SK-N-SH (cell line): ENCODE measurements around the gene MLLT1. TPM values are rescaled to one million over a fixed set of nuclear protein-coding genes. Genes with fewer than 3 reads are reported as not detected.
A peak's percentile ranks its signal among the peaks of the same experiment; 100 is the strongest.

Source experiments
- CTCF ChIA-PET: fragments of 300-600, 350-600 bp; formaldehyde crosslinking; extraction: SDS; loops from one replicate; lab custom pipeline; 2021; lab: Yijun Ruan, JAX
- POLR2A ChIA-PET: fragments of 350-600 bp; sonication (Branson Sonifier 250); formaldehyde crosslinking; extraction: SDS; loops from one replicate; lab custom pipeline; 2020; ENCODE audit warnings: antibody characterized with exemption, inconsistent platforms; lab: Yijun Ruan, JAX
- DNase-seq: peaks from one replicate; pipeline ENCODE4 v3.0.0; 2012
- H2AFZ ChIP-seq: fragments of 200-600 bp; sonication (generic); 2 replicates; pipeline ENCODE4 v1.8.1; 2016; ENCODE audit warnings: antibody characterized with exemption, mild to moderate bottlenecking, low read depth
- H3F3A ChIP-seq: fragments of 200-600 bp; sonication (generic); replicated peaks from 2 replicates; pipeline ENCODE3; 2016; ENCODE audit warnings: antibody characterized with exemption, mild to moderate bottlenecking; ENCODE audit not compliant: insufficient read depth
- H3K27ac ChIP-seq, 2 experiments: fragments of 200-500 bp in 1 of 2; fragments of 200-600 bp in 1 of 2; sonication (Bioruptor generic) in 1 of 2; sonication (generic), shearing (Covaris generic) in 1 of 2; 2 replicates each; pipeline versions ENCODE4 v1.5.1 to v1.6.1; 2014 to 2016; ENCODE audit warnings: low read depth in 2 of 2, inconsistent platforms in 1 of 2, low read length in 1 of 2, mild to moderate bottlenecking in 1 of 2, mixed read lengths in 1 of 2
- H3K27me3 ChIP-seq: fragments of 200-600 bp; sonication (generic), shearing (Covaris generic); 2 replicates; pipeline ENCODE4 v1.6.1; 2016; ENCODE audit warnings: mixed run types; ENCODE audit not compliant: insufficient read depth
- H3K36me3 ChIP-seq, 2 experiments: fragments of 200-500 bp in 1 of 2; fragments of 200-600 bp in 1 of 2; sonication (Bioruptor generic) in 1 of 2; sonication (generic) in 1 of 2; replicated peaks in 1 of 2; 2 replicates each; pipeline versions ENCODE3 to v1.5.1; 2014 to 2016; ENCODE audit warnings: low read length in 1 of 2, mild to moderate bottlenecking in 1 of 2; ENCODE audit not compliant: insufficient read depth in 2 of 2, control insufficient read depth in 1 of 2
- H3K4me1 ChIP-seq, 2 experiments: fragments of 200-500 bp in 1 of 2; fragments of 200-600 bp in 1 of 2; sonication (Bioruptor generic) in 1 of 2; sonication (generic), shearing (Covaris generic) in 1 of 2; 2 replicates each; pipeline versions ENCODE4 v1.5.1 to v1.6.1; 2014 to 2016; ENCODE audit warnings: low read depth in 1 of 2, low read length in 1 of 2, mixed run types in 1 of 2; ENCODE audit not compliant: insufficient read depth in 2 of 2, control insufficient read depth in 1 of 2
- H3K4me2 ChIP-seq: fragments of 200-600 bp; sonication (generic), shearing (Covaris generic); 2 replicates; pipeline ENCODE4 v1.6.1; 2017; ENCODE audit warnings: mixed run types
- H3K4me3 ChIP-seq, 2 experiments: fragments of 200-500 bp in 1 of 2; fragments of 200-600 bp in 1 of 2; sonication (Bioruptor generic) in 1 of 2; sonication (generic), shearing (Covaris generic) in 1 of 2; 2 replicates each; pipeline versions ENCODE4 v1.5.1 to v1.8.1; 2014 to 2016; ENCODE audit warnings: low read depth in 2 of 2, inconsistent platforms in 1 of 2, low read length in 1 of 2, mild to moderate bottlenecking in 1 of 2, mixed read lengths in 1 of 2, moderate library complexity in 1 of 2
- H3K79me2 ChIP-seq: fragments of 200-600 bp; sonication (generic); 2 replicates; pipeline ENCODE4 v1.8.1; 2017; ENCODE audit warnings: mild to moderate bottlenecking; ENCODE audit not compliant: insufficient read depth
- H3K9ac ChIP-seq: fragments of 200-600 bp; sonication (generic); 2 replicates; pipeline ENCODE4 v1.6.1; 2017; ENCODE audit warnings: mixed run types
- H3K9me2 ChIP-seq: fragments of 200-600 bp; sonication (generic); 2 replicates; pipeline ENCODE4 v1.6.1; 2017; ENCODE audit warnings: mixed run types
- H3K9me3 ChIP-seq: fragments of 200-600 bp; sonication (generic); 2 replicates; pipeline ENCODE4 v1.6.1; 2017; ENCODE audit warnings: mixed run types, mild to moderate bottlenecking, moderate library complexity
- H4K20me1 ChIP-seq: fragments of 200-600 bp; sonication (generic); 2 replicates; pipeline ENCODE4 v1.6.1; 2017; ENCODE audit warnings: mild to moderate bottlenecking, mixed run types; ENCODE audit not compliant: insufficient read depth
- CHD2 ChIP-seq: fragments of 150-350 bp; IDR thresholded peaks from 2 replicates; pipeline ENCODE4 v1.6.1; 2018; ENCODE audit warnings: low read length; ENCODE audit not compliant: partially characterized antibody
- ELF1 ChIP-seq: IDR thresholded peaks from 2 replicates; pipeline ENCODE4 v1.4.0; 2012
- EP300 ChIP-seq, 2 experiments: IDR thresholded peaks; 2 replicates each; pipeline versions ENCODE4 v1.4.0 to v1.6.1; 2012; ENCODE audit warnings: borderline replicate concordance in 1 of 2, low read depth in 1 of 2, low read length in 1 of 2
- EZH2phosphoT487 ChIP-seq: fragments of 200-600 bp; sonication (generic); IDR thresholded peaks from 2 replicates; pipeline ENCODE4 v1.6.1; 2017; ENCODE audit warnings: low read depth, mixed run types, mild to moderate bottlenecking, antibody characterized with exemption, moderate library complexity, borderline replicate concordance
- GABPA ChIP-seq: IDR thresholded peaks from 2 replicates; pipeline ENCODE4 v1.4.0; 2012; ENCODE audit warnings: low read depth, mild to moderate bottlenecking
- JUND ChIP-seq: IDR thresholded peaks from 2 replicates; pipeline ENCODE4 v1.4.0; 2012
- MEF2A ChIP-seq: IDR thresholded peaks from 2 replicates; pipeline ENCODE4 v1.4.0; 2012; ENCODE audit warnings: low read depth, borderline replicate concordance
- MXI1 ChIP-seq: IDR thresholded peaks from 2 replicates; pipeline ENCODE4 v1.6.1; 2012; ENCODE audit warnings: mild to moderate bottlenecking, low read depth, low read length, improper control_type of control experiment
- NFIC ChIP-seq: IDR thresholded peaks from 2 replicates; pipeline ENCODE4 v1.4.0; 2012; ENCODE audit warnings: borderline replicate concordance
- POLR2AphosphoS5 ChIP-seq: IDR thresholded peaks from 2 replicates; pipeline ENCODE4 v1.6.1; 2012; ENCODE audit warnings: low read depth, low read length
- RAD21 ChIP-seq: IDR thresholded peaks from 2 replicates; pipeline ENCODE4 v1.6.1; 2012; ENCODE audit warnings: mild to moderate bottlenecking, low read length
- RCOR1 ChIP-seq: fragments of 150-350 bp; IDR thresholded peaks from 2 replicates; pipeline ENCODE4 v1.6.1; 2017; ENCODE audit warnings: antibody characterized with exemption, low read length
- RFX5 ChIP-seq: IDR thresholded peaks from 2 replicates; pipeline ENCODE4 v1.6.1; 2012; ENCODE audit warnings: mild to moderate bottlenecking, improper control_type of control experiment, low read length
- SMC3 ChIP-seq: IDR thresholded peaks from 2 replicates; pipeline ENCODE4 v1.6.1; 2012; ENCODE audit warnings: low read depth, low read length, improper control_type of control experiment
- TEAD4 ChIP-seq: IDR thresholded peaks from 2 replicates; pipeline ENCODE4 v1.4.0; 2012; ENCODE audit warnings: mild to moderate bottlenecking, borderline replicate concordance; ENCODE audit not compliant: insufficient read depth
- YY1 ChIP-seq: IDR thresholded peaks from 2 replicates; pipeline ENCODE4 v1.4.0; 2012; ENCODE audit warnings: low read depth, mild to moderate bottlenecking
- WGBS: methylation state at CpG from one replicate; pipeline ENCODE4 v1.1.6; 2017; ENCODE audit warnings: low lambda C conversion rate; 5-methylcytosine and 5-hydroxymethylcytosine counted together
- polyA plus RNA-seq, 3 experiments: library from polyadenylated mRNA; depleted of rRNA; stranded (reverse); fragments of >200 nt; gene quantifications; 2 replicates each; pipeline ENCODE4 v1.2.3, GENCODE V29; 2012
- TF ChIP-seq, protein P1 (sequence below): IDR thresholded peaks from 2 replicates; pipeline ENCODE4 v1.4.0; 2012; ENCODE audit warnings: low read depth, borderline replicate concordance
- TF ChIP-seq, protein P2 (sequence below): fragments of 200-600 bp; sonication (generic); IDR thresholded peaks from 2 replicates; pipeline ENCODE4 v1.6.1; 2017; ENCODE audit warnings: antibody characterized with exemption, mild to moderate bottlenecking, moderate library complexity
- TF ChIP-seq, protein P3 (sequence below): fragments of 150-350 bp; IDR thresholded peaks from 2 replicates; pipeline ENCODE4 v1.6.1; 2017; ENCODE audit warnings: antibody characterized with exemption, low read length, low read depth, borderline replicate concordance
- TF ChIP-seq, protein P4 (sequence below): IDR thresholded peaks from 2 replicates; pipeline ENCODE4 v1.4.0; 2012; ENCODE audit warnings: low read depth
- TF ChIP-seq, protein P5 (sequence below): fragments of 150-350 bp; IDR thresholded peaks from 2 replicates; pipeline ENCODE4 v1.6.1; 2016; ENCODE audit warnings: mild to moderate bottlenecking, low read depth, low read length
- TF ChIP-seq, protein P6 (sequence below): IDR thresholded peaks from 2 replicates; pipeline ENCODE4; 2012

MLLT1 gene, protein sequence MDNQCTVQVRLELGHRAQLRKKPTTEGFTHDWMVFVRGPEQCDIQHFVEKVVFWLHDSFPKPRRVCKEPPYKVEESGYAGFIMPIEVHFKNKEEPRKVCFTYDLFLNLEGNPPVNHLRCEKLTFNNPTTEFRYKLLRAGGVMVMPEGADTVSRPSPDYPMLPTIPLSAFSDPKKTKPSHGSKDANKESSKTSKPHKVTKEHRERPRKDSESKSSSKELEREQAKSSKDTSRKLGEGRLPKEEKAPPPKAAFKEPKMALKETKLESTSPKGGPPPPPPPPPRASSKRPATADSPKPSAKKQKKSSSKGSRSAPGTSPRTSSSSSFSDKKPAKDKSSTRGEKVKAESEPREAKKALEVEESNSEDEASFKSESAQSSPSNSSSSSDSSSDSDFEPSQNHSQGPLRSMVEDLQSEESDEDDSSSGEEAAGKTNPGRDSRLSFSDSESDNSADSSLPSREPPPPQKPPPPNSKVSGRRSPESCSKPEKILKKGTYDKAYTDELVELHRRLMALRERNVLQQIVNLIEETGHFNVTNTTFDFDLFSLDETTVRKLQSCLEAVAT
- 12.7 and 19.0 TPM in 2 replicates for polyA plus RNA-seq (2012; rRNA removed)
- 7.9 and 13.5 TPM in 2 replicates for polyA plus RNA-seq (2012; cell fraction: cytosol; rRNA removed)
- 31.0 and 38.9 TPM in 2 replicates for polyA plus RNA-seq (2012; cell fraction: nucleus; rRNA removed)

DNA sequence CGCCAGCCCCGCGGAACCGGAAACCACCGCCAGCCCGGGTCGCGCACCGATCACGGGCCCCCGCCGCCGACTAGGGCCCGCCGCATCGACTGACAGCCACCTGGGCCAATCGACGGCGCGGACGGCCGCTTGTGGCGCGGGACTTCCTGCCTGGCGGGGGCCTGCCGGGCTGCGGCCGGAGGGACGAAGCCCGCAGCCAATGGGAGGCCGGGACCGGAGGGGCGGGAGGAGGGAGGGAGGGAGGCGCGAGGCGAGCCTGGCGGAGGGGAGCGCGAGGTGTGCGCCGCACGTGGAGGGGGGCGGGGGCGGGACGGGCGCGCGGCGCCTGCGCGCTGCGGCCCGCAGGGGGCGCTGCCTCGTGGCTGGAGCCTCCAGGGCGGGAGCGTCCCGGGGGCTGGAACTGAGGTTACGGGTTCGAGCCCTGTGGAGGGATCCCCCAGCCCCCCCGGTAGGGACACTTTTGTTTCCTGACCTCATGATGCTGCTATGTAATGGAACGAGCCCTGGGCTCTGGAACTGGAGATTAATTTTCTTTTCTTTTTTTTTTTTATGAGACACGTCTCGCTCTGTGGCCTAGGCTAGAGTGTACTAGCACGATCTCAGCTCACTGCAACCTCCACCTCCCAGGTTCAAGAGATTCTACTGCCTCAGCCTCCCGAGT, at the start of gene MLLT1:
Gene MLLT1, minus strand, starts transcription at position 45 of the 661 bp plus-strand sequence. CDS start 191 bp downstream, outside the sequence.
- H3K79me2 ChIP-seq: peaks cover 44% of the 10 kb centered on the region
- POLR2A ChIA-PET: no interaction called here

More for the DNA sequence above, at the start of gene MLLT1:
- peak; percentile 87 for TF ChIP-seq GABPA
- TF ChIP-seq RFX5: no peak
- peak; percentile 79 for TF ChIP-seq CHD2
- TF ChIP-seq MXI1: peak; percentile 72
- TF ChIP-seq, protein P1, sequence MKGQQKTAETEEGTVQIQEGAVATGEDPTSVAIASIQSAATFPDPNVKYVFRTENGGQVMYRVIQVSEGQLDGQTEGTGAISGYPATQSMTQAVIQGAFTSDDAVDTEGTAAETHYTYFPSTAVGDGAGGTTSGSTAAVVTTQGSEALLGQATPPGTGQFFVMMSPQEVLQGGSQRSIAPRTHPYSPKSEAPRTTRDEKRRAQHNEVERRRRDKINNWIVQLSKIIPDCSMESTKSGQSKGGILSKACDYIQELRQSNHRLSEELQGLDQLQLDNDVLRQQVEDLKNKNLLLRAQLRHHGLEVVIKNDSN: 0 out of 2 replicates have a peak, but pooled peaks have one; percentile 55
- TF ChIP-seq, protein P2, sequence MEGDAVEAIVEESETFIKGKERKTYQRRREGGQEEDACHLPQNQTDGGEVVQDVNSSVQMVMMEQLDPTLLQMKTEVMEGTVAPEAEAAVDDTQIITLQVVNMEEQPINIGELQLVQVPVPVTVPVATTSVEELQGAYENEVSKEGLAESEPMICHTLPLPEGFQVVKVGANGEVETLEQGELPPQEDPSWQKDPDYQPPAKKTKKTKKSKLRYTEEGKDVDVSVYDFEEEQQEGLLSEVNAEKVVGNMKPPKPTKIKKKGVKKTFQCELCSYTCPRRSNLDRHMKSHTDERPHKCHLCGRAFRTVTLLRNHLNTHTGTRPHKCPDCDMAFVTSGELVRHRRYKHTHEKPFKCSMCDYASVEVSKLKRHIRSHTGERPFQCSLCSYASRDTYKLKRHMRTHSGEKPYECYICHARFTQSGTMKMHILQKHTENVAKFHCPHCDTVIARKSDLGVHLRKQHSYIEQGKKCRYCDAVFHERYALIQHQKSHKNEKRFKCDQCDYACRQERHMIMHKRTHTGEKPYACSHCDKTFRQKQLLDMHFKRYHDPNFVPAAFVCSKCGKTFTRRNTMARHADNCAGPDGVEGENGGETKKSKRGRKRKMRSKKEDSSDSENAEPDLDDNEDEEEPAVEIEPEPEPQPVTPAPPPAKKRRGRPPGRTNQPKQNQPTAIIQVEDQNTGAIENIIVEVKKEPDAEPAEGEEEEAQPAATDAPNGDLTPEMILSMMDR: peak; percentile 61
- no peak for TF ChIP-seq POLR2AphosphoS5
- TF ChIP-seq, protein P3, sequence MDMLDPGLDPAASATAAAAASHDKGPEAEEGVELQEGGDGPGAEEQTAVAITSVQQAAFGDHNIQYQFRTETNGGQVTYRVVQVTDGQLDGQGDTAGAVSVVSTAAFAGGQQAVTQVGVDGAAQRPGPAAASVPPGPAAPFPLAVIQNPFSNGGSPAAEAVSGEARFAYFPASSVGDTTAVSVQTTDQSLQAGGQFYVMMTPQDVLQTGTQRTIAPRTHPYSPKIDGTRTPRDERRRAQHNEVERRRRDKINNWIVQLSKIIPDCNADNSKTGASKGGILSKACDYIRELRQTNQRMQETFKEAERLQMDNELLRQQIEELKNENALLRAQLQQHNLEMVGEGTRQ: no peak
- peak; percentile 42; the same call in 1 of the 2 replicates for TF ChIP-seq SMC3
- TF ChIP-seq, protein P4, sequence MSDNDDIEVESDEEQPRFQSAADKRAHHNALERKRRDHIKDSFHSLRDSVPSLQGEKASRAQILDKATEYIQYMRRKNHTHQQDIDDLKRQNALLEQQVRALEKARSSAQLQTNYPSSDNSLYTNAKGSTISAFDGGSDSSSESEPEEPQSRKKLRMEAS: peak; percentile 99
- no peak for TF ChIP-seq EP300 (IDR thresholded peaks at IDR 0.05; ENCODE audit: borderline replicate concordance in 1 of 2, low read depth in 1 of 2, low read length in 1 of 2)
- no peak for TF ChIP-seq JUND
- TF ChIP-seq ELF1: peak; percentile 45; the same call in 1 of the 2 replicates
- no peak for TF ChIP-seq EZH2phosphoT487
- no peak for TF ChIP-seq NFIC
- TF ChIP-seq RAD21: peak; percentile 34; the same call in 1 of the 2 replicates
- no peak for TF ChIP-seq TEAD4
- TF ChIP-seq MEF2A: no peak
- TF ChIP-seq YY1: no peak; the same call in 1 of the 2 replicates
- TF ChIP-seq, protein P5, sequence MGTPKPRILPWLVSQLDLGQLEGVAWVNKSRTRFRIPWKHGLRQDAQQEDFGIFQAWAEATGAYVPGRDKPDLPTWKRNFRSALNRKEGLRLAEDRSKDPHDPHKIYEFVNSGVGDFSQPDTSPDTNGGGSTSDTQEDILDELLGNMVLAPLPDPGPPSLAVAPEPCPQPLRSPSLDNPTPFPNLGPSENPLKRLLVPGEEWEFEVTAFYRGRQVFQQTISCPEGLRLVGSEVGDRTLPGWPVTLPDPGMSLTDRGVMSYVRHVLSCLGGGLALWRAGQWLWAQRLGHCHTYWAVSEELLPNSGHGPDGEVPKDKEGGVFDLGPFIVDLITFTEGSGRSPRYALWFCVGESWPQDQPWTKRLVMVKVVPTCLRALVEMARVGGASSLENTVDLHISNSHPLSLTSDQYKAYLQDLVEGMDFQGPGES: peak; percentile 54; the same call in 1 of the 2 replicates
- TF ChIP-seq, protein P6, sequence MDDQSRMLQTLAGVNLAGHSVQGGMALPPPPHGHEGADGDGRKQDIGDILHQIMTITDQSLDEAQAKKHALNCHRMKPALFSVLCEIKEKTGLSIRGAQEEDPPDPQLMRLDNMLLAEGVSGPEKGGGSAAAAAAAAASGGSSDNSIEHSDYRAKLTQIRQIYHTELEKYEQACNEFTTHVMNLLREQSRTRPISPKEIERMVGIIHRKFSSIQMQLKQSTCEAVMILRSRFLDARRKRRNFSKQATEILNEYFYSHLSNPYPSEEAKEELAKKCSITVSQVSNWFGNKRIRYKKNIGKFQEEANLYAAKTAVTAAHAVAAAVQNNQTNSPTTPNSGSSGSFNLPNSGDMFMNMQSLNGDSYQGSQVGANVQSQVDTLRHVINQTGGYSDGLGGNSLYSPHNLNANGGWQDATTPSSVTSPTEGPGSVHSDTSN: peak; percentile 99
- peak; percentile 84 for TF ChIP-seq RCOR1
- TF ChIP-seq, all 33 proteins: peak for 12
- H3K4me1 ChIP-seq: peaks cover 10 to 38% of the 10 kb centered on the region in 2 experiments; a peak in 3 of 4 replicates
- peaks cover 4 to 5% of the 10 kb centered on the region in 2 experiments for H3K36me3 ChIP-seq
- WGBS: 8% methylated on average over 21 of the region's 66 CpGs
- peaks cover 40% of the 10 kb centered on the region for H4K20me1 ChIP-seq
- H3K9ac ChIP-seq: peak within 1 kb of the TSS; percentile 85
- peak within 1 kb of the TSS; percentile 76 to 89 for H3K4me3 ChIP-seq
- H3K9me3 ChIP-seq: no peaks in the 10 kb centered on the region
- CTCF ChIA-PET: interaction anchor here (1.6 kb wide), 1 partner anchor 61 kb away, joined by 8 read pairs; no protein-coding TSS in a partner anchor
- H3K27me3 ChIP-seq: no peaks in the 10 kb centered on the region; the same call in 1 of the 2 replicates
- H3K9me2 ChIP-seq: no peaks in the 10 kb centered on the region
- peak within 1 kb of the TSS; percentile 15 to 74; a peak in 3 of 4 replicates for H3K27ac ChIP-seq
- H3F3A ChIP-seq: peaks cover 4% of the 10 kb centered on the region
- H2AFZ ChIP-seq: peak within 1 kb of the TSS; percentile 76; the same call in 1 of the 2 replicates
- DNase-seq: peak; percentile 100
- peak within 1 kb of the TSS; percentile 99 for H3K4me2 ChIP-seq
